Measurements from ENCODE around the gene CD6. TPM values are rescaled to one million over a fixed set of nuclear protein-coding genes. Genes with fewer than 3 reads are reported as not detected.

Gene CD6
- total RNA-seq, 1 donor from 2014 or later, result 0.47 TPM

DNA sequence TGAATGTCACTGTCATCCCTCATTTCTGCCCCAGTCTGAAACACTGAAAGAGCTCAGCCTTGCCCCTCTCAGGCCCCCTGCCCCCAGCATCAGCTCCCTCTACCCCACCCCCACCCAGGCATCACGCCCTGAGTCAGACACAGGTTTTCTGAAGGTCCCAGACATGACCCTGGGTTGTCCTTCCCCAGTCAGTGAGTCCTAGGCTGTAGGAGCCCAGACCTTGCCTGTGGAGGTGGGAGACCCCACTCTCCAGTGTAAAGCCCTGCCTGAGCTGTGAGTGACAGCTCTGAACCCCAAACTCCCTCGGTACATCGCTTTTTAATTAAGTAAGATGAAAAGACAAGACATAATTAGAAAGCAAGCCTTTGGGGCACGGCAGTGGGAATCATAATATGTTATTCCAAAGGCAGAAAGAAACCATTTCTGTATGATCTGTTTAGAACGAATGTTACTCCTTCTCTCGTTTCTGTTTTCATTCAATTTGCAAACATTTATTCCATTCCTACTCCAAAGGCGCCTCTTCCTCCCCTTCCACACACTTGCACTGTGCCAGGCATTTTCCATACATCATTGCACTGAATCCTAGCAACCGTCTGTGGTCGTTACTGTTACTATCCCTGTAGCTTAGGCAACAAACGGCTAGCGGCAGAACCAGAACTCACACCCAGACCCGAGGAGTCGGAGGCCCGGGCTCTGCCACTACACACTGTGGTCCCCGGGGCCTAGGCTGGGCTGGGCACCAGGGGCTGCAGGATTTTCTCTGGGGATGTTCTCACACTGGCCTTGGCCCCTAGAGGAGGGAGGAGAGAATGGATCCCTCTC is 63.4 kb downstream of the CD6 start:
- TF ChIP-seq, protein P1, sequence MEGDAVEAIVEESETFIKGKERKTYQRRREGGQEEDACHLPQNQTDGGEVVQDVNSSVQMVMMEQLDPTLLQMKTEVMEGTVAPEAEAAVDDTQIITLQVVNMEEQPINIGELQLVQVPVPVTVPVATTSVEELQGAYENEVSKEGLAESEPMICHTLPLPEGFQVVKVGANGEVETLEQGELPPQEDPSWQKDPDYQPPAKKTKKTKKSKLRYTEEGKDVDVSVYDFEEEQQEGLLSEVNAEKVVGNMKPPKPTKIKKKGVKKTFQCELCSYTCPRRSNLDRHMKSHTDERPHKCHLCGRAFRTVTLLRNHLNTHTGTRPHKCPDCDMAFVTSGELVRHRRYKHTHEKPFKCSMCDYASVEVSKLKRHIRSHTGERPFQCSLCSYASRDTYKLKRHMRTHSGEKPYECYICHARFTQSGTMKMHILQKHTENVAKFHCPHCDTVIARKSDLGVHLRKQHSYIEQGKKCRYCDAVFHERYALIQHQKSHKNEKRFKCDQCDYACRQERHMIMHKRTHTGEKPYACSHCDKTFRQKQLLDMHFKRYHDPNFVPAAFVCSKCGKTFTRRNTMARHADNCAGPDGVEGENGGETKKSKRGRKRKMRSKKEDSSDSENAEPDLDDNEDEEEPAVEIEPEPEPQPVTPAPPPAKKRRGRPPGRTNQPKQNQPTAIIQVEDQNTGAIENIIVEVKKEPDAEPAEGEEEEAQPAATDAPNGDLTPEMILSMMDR (IDR thresholded peaks at IDR 0.05; ENCODE audit: borderline replicate concordance), result no peak
- H3K9me3 ChIP-seq (replicated peaks), result no peaks in the 10 kb centered on the region
- no peak for DNase-seq
- H3K4me1 ChIP-seq, result no peaks in the 10 kb centered on the region
- H3K36me3 ChIP-seq, result no peaks in the 10 kb centered on the region
- H3K27me3 ChIP-seq (ENCODE audit: low read depth), result no peaks in the 10 kb centered on the region
- intact Hi-C loops (cut with micrococcal nuclease), result no loop called here
- no peak overlapping the region for H3K4me3 ChIP-seq
- H3K27ac ChIP-seq (replicated peaks), result no peak overlapping the region

DNA sequence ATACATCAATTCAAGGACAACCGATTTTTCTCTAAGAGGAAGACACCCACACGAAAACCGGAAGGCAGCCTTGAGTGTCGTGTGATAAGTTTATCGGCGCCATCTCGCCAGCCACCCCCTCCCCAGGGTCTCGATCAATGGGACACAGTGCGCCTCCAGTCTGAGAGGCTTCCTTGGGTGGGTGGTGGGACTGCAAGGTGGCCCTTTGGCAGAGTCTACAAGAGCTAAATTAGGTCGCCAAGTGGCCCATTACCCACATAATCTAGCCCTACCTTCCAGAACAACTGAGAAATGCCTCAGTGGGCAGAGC is 64.0 kb downstream of the CD6 start:
- no peaks in the 10 kb centered on the region for H3K27me3 ChIP-seq (ENCODE audit: low read depth)
- TF ChIP-seq, protein P1 (IDR thresholded peaks at IDR 0.05; ENCODE audit: borderline replicate concordance), result no peak
- H3K4me1 ChIP-seq, result no peaks in the 10 kb centered on the region
- intact Hi-C loops (cut with micrococcal nuclease), result no loop called here
- H3K36me3 ChIP-seq, result no peaks in the 10 kb centered on the region
- DNase-seq, result no peak
- no peak overlapping the region for H3K27ac ChIP-seq (replicated peaks)
- H3K9me3 ChIP-seq (replicated peaks), result no peaks in the 10 kb centered on the region
- H3K4me3 ChIP-seq, result no peak overlapping the region

DNA sequence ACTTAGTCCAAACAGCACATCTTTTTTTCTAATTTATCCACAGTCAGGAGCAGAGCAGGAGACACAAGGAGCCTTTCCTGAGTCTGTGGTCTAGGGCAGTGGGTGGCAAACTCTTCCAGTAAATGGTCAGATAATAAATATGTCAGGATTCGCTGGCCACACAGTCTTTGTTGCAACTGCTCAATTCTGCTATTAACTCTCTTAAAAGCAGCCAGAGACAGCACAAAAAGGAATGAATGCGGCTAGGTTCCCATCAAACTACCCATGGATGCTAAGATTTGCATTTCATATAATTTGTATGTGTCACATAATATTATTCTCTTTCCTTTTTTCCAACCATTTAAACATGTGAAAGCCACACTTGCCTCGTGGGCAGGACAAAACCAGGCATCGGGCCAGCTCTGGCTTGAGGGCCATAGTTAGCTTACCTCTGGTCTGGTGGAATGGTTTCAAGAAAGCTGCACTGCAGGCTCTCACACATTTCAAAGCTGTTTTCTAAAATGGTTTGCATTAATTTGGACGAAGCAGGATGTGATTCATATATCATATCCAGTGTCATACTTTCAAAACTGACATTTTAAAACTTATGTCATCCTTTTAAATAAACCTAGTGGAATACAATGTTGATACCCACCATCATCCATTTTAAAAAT is 66.1 kb downstream of the CD6 start:
- no peak overlapping the region for H3K27ac ChIP-seq (replicated peaks)
- peak; percentile 37 for DNase-seq

DNA sequence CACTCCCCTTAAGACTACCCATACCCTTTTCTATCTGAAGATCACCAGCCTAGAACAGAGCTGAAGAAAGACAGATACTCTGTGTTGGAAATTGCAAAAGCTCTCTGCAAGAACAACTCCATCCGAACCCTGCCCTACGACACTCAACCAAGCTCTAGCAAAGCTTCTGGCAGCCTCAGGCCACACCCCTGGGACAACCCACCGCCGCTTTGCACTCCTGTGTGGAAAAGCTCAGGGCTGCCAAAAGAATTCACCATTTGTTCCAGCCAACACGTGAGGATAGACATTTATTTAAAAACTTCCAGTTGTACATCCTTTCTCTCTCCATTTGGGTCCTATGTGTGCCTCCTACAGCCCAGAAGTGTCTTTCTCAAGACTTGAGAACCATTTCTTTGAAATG is 68.4 kb downstream of the CD6 start:
- Histone ChIP-seq H3K4me1 (peaks cover 16% of the 10 kb centered on the region), H3K36me3 (no peaks in the 10 kb centered on the region), H3K9me3 (replicated peaks) (no peaks in the 10 kb centered on the region), H3K27ac (replicated peaks) (no peak overlapping the region), H3K27me3 (ENCODE audit: low read depth) (no peaks in the 10 kb centered on the region), H3K4me3 (no peak overlapping the region)
- intact Hi-C loops (cut with micrococcal nuclease), result no loop called here
- TF ChIP-seq, protein P1 (IDR thresholded peaks at IDR 0.05; ENCODE audit: borderline replicate concordance), result no peak
- DNase-seq, result no peak

More for the DNA sequence above, 66.1 kb downstream of the CD6 start:
- intact Hi-C loops (cut with micrococcal nuclease), result no loop called here
- H3K27me3 ChIP-seq (ENCODE audit: low read depth), result no peaks in the 10 kb centered on the region
- no peaks in the 10 kb centered on the region for H3K9me3 ChIP-seq (replicated peaks)
- H3K4me1 ChIP-seq, result peaks cover 15% of the 10 kb centered on the region
- no peaks in the 10 kb centered on the region for H3K36me3 ChIP-seq
- TF ChIP-seq, protein P1 (IDR thresholded peaks at IDR 0.05; ENCODE audit: borderline replicate concordance), result no peak
- H3K4me3 ChIP-seq, result no peak overlapping the region

DNA sequence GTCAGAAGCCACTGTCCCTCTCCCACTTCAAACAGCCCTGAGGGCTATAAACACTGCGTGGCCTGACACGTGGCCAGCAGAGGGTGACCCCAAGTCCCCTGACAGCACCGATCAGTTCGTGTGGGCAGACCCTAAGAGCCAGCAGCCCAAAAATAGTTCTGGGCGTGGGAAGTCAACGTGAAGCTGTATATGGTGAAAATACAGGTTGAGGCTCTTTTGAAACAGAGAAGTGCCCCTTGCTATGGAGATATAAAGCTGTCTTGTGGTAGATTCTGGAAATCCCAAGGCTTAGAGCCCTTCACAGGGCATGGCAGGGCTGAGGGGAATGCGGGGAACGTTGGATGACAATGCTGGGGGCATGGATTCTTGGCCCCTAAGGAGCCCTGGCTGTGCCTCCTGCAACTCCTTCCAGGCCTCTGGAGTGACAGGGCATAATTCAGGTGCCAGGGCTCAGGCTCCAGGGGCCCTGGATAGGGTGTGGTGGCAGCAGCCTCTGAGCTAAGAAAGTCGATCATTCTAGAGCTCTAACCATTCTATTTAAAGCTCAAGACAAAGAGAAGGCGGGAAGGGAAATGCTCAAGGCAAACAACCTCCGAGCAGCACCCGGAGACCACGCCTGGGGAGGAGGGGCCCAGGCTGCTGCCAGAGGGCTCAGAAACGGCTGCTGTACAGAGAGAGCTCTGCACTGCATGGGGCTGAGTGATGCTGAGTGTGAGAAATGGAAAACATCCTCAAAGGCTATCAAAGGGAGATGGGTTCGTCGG is 70.5 kb downstream of the CD6 start:
- peaks cover 16% of the 10 kb centered on the region for H3K4me1 ChIP-seq
- intact Hi-C loops (cut with micrococcal nuclease), result no loop called here
- DNase-seq, result peak; percentile 35
- no peaks in the 10 kb centered on the region for H3K9me3 ChIP-seq (replicated peaks)
- H3K36me3 ChIP-seq, result no peaks in the 10 kb centered on the region
- H3K27ac ChIP-seq (replicated peaks), result peak overlapping the region; percentile 79
- TF ChIP-seq, protein P1 (IDR thresholded peaks at IDR 0.05; ENCODE audit: borderline replicate concordance), result no peak
- H3K27me3 ChIP-seq (ENCODE audit: low read depth), result no peaks in the 10 kb centered on the region
- H3K4me3 ChIP-seq, result no peak overlapping the region

Measured in left ventricle myocardium inferior (tissue), 1 donor.